ENCODE results near the gene MRGPRX3. TPM values are rescaled to one million over a fixed set of nuclear protein-coding genes. Genes with fewer than 3 reads are reported as not detected.

MRGPRX3 gene
- total RNA-seq, 1 donor from 2014 or later: not detected

GRCh38 chr11:18140145-18140544, 7.8 kb downstream of the MRGPRX3 start:
- H3K4me3 ChIP-seq: no peak overlapping the region
- H3K36me3 ChIP-seq: no peaks in the 10 kb centered on the region
- no peaks in the 10 kb centered on the region for H3K9me3 ChIP-seq
- DNase-seq (no peak), ATAC-seq (peak; percentile 74 to 76)
- peaks cover 6% of the 10 kb centered on the region for H3K27me3 ChIP-seq (ENCODE audit: low read depth)
- H3K4me1 ChIP-seq: no peaks in the 10 kb centered on the region
- intact Hi-C loops (cut with DNase I): no loop called here
- TF ChIP-seq CTCF (IDR thresholded peaks at IDR 0.05): no peak
- H3K27ac ChIP-seq: no peak overlapping the region

GRCh38 chr11:18144243-18144642, 11.9 kb downstream of the MRGPRX3 start:
- Histone ChIP-seq H3K27ac (no peak overlapping the region), H3K9me3 (no peaks in the 10 kb centered on the region), H3K27me3 (ENCODE audit: low read depth) (peaks cover 11% of the 10 kb centered on the region), H3K4me1 (no peaks in the 10 kb centered on the region), H3K36me3 (no peaks in the 10 kb centered on the region), H3K4me3 (no peak overlapping the region)
- ATAC-seq (no peak), DNase-seq (no peak)
- no peak for TF ChIP-seq CTCF (IDR thresholded peaks at IDR 0.05)
- intact Hi-C loops (cut with DNase I): no loop called here

GRCh38 chr11:18145025-18145424, 12.7 kb downstream of the MRGPRX3 start:
- Histone ChIP-seq H3K4me3 (no peak overlapping the region), H3K9me3 (no peaks in the 10 kb centered on the region), H3K27me3 (ENCODE audit: low read depth) (peaks cover 11% of the 10 kb centered on the region), H3K36me3 (no peaks in the 10 kb centered on the region), H3K4me1 (no peaks in the 10 kb centered on the region), H3K27ac (no peak overlapping the region)
- TF ChIP-seq CTCF (IDR thresholded peaks at IDR 0.05): no peak
- no peak for DNase-seq
- intact Hi-C loops (cut with DNase I): no loop called here
- no peak for ATAC-seq

DNA sequence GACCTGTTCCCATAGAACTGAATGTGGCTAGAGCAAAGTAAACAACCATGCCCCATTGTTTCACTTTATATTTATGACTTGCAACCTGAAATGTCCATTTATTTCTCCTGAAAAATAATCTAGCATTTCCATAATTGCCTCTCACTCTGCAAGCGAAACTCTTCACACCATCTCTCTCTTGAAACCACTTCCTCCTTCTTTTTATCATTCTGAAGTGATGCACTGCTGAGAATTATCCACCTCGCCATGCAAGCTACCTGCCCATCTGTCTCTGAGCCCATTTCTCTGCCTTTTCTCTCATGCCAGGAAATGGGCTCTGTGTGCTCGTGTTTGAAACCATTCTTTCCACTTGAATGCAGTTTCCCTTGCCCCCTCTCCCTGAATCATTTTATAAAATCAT, 13.5 kb downstream of the MRGPRX3 start:
- H3K27ac ChIP-seq: no peak overlapping the region
- H3K4me3 ChIP-seq: no peak overlapping the region
- no peaks in the 10 kb centered on the region for H3K36me3 ChIP-seq
- intact Hi-C loops (cut with DNase I): no loop called here
- no peaks in the 10 kb centered on the region for H3K9me3 ChIP-seq
- ATAC-seq (no peak), DNase-seq (no peak)
- no peaks in the 10 kb centered on the region for H3K4me1 ChIP-seq
- no peak for TF ChIP-seq CTCF (IDR thresholded peaks at IDR 0.05)
- peaks cover 6% of the 10 kb centered on the region for H3K27me3 ChIP-seq (ENCODE audit: low read depth)

DNA sequence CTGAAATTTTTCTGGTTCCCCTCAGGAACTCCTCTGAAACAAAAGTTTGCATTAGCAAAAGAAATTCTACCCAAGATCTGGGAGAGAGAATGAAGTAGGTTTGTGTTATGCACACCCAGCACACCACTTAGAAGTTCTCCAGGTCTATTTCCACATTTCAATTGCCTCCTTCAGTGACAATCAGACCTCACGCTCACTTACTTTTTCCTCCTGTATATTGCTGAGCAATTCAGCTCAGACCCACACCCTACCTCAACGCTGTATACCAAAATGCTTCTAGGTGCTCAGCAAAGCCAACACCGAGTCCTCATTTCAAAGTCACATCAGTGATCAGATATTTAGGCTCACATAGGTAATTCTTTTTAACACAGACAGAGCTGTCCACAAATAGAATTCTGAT, 19.2 kb downstream of the MRGPRX3 start:
- DNase-seq: no peak
- no peak for TF ChIP-seq CTCF (IDR thresholded peaks at IDR 0.05)
- peak; percentile 37 to 50 for ATAC-seq
- H3K27ac ChIP-seq: no peak overlapping the region
- no peaks in the 10 kb centered on the region for H3K9me3 ChIP-seq
- H3K27me3 ChIP-seq (ENCODE audit: low read depth): peaks cover 5% of the 10 kb centered on the region
- no peak overlapping the region for H3K4me3 ChIP-seq
- intact Hi-C loops (cut with DNase I): no loop called here
- no peaks in the 10 kb centered on the region for H3K36me3 ChIP-seq
- no peaks in the 10 kb centered on the region for H3K4me1 ChIP-seq

- ATAC-seq: no peak
- no peaks in the 10 kb centered on the region for H3K36me3 ChIP-seq
- TF ChIP-seq CTCF (IDR thresholded peaks at IDR 0.05): no peak
- no peaks in the 10 kb centered on the region for H3K9me3 ChIP-seq
- no peaks in the 10 kb centered on the region for H3K27me3 ChIP-seq (ENCODE audit: low read depth)
- no peak for DNase-seq
- H3K4me1 ChIP-seq: no peaks in the 10 kb centered on the region
- H3K4me3 ChIP-seq: no peak overlapping the region
- no peak overlapping the region for H3K27ac ChIP-seq
- intact Hi-C loops (cut with DNase I): no loop called here
These were observed 36.0 kb downstream of the MRGPRX3 start for GRCh38 chr11:18168372-18168771.

Data from lower lobe of right lung (tissue), 2 donors.